ENCODE results near the gene CR1L.
"Not testable (repeated sequence)": the region's sequence is repeated elsewhere in the genome, so short reads cannot be mapped to it uniquely, and the experiment has no call there.

The CR1L gene

GRCh38 chr1:207639362-207639761 lies 5.6 kb upstream of the CR1L start:
- H3K4me3 ChIP-seq (ENCODE audit: low read depth, low read length); DNase-seq (ENCODE audit: low read depth): not testable (repeated sequence)

DNA sequence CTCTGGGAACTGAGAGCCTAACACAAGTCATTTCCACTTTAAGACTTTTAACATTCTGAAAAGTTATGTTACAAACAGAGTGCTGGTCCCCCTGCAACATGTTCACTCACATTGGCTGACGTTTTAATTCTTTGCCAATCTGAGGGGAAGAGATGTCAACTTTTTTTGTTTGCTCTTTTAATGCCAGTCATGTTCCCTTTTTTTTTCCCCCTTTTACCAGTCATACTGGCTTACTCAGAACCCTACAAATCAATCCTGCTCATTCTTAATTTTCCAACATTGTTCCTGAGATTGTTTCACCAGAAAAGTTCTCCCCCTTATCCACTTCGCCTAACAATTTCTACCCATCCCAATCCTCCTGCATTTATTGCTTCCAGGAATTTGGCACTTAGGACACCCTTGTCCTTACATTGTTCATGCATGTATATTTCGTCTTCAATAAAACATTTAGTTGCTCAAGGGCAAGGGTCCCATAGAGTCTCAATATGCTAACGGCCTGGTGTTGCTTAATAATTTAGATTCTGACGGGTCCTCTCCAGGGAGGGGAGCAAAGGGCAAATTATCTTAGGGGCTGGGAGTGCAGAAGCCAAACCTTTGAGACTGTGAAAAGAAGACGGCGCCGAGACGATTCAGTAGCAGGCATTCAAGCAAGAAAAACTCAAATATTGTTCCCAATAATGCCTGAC lies 624 bp upstream of the CR1L start:
- TF ChIP-seq, protein P1, sequence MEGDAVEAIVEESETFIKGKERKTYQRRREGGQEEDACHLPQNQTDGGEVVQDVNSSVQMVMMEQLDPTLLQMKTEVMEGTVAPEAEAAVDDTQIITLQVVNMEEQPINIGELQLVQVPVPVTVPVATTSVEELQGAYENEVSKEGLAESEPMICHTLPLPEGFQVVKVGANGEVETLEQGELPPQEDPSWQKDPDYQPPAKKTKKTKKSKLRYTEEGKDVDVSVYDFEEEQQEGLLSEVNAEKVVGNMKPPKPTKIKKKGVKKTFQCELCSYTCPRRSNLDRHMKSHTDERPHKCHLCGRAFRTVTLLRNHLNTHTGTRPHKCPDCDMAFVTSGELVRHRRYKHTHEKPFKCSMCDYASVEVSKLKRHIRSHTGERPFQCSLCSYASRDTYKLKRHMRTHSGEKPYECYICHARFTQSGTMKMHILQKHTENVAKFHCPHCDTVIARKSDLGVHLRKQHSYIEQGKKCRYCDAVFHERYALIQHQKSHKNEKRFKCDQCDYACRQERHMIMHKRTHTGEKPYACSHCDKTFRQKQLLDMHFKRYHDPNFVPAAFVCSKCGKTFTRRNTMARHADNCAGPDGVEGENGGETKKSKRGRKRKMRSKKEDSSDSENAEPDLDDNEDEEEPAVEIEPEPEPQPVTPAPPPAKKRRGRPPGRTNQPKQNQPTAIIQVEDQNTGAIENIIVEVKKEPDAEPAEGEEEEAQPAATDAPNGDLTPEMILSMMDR (IDR thresholded peaks at IDR 0.05; ENCODE audit: low read depth, low read length, missing control alignments), result no peak
- DNase-seq (ENCODE audit: low read depth), result no peak
- H3K4me3 ChIP-seq (ENCODE audit: low read depth, low read length), result peak overlapping the region; percentile 47

DNA sequence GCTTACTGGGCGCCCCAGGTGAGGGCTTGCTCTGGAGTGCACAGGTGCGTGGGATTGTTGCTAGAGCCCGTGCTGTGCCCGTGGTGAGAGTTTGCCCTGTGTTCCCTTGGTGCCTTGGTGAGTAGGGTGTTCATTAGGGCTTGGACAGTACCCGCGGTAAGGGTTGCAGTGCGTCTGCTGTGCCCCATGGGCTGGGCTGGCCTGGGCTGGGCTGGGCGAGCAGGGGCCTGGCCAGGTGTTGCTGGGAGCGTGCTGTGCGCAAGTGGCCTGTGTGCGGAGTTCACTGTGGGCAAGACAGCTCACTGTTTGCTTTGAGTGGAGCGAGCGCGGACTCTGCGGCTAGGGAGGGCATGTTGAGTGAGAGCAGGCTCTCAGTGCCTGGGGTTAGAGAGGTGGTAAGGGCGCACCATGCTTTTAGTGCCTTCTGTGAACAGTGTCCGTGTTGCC lies 725 bp downstream of the CR1L start:
- no peak overlapping the region for H3K4me3 ChIP-seq (ENCODE audit: low read depth, low read length)

DNA sequence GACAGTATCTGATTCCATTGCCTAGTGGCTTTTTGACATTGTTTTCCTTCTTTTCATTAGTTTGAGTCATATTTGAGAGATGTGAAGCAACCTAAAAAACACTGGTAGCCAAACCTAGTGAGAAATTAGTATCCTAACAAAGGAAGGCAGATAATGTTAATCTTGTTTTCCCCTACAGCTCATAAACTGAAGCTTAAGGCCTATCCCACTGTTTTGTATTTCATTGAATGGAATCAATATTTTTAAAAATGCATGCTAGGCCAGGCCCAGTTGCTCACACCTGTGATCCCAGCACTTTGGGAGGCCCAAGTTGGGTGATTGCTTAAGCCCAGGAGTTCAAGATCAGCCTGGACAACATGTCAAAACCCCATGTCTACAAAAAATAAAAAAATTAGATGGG lies 1.2 kb downstream of the CR1L start:
- DNase-seq (ENCODE audit: low read depth), result no peak
- no peak overlapping the region for H3K4me3 ChIP-seq (ENCODE audit: low read depth, low read length)
- TF ChIP-seq, protein P1 (IDR thresholded peaks at IDR 0.05; ENCODE audit: low read depth, low read length, missing control alignments), result no peak

More for the DNA sequence above, 725 bp downstream of the CR1L start:
- no peak for DNase-seq (ENCODE audit: low read depth)
- TF ChIP-seq, protein P1 (IDR thresholded peaks at IDR 0.05; ENCODE audit: low read depth, low read length, missing control alignments), result no peak

DNA sequence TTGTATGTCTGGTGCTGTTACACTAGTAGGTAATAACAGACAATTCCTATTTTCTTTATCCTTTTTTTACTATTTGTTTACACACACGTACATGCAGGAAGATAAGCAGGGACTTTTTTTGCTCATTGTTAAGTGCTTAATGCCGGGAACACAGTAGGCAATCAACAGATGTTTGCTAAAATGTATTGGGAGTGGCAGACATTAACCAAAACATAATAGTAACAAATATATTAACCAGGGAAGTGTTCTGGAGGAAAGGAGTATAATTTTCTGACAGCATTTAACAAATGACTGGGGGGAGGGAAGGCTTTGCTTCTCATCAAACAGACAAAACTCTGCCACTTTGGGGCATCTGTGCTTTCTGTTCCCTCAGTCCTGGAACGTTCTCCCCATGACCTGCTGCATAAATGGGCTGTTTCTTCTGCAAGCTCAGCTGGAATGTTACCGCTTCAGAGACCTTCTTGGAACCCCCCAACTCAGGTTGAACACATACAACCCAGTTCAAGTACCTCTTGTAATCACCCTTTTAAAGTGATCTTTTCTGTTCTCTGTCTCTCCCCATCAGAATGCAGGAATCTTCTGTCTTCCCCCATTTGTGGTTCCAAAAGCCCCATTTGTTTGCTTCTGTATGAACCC lies 2.1 kb downstream of the CR1L start:
- DNase-seq (ENCODE audit: low read depth), result no peak
- TF ChIP-seq, protein P1 (IDR thresholded peaks at IDR 0.05; ENCODE audit: low read depth, low read length, missing control alignments), result no peak
- H3K4me3 ChIP-seq (ENCODE audit: low read depth, low read length), result no peak overlapping the region

DNA sequence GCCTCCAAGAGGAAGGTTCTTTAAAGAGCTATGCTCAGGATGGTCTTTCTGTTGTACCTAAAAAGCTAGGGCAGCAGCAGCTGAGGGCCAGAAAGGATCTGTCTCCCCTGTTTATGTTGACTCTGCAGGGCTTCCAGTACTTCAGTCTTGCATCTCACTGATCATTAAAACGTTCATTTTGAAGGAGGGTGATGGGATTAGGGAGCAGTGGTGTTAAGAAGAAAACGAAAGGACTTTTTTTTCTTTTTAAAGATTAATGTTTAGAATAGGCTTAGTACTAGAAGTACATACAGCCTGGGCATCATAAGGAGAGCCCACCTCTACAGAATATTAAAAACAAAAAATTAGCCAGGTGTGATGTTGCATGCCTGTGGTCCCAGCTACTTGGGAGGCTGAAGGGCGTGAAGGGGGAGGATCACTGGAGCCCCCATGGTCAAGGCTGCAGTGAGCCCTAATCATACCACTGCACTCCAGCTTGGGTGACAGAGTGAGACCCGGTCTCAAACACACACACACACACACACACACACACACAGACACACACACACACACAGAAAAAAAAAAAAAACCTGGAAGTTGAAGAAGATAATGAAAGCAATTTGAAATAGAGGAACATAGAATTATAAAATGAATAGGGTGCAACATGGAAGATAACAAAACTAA lies 2.9 kb downstream of the CR1L start:
- TF ChIP-seq, protein P1 (IDR thresholded peaks at IDR 0.05; ENCODE audit: low read depth, low read length, missing control alignments), result no peak
- no peak for DNase-seq (ENCODE audit: low read depth)
- H3K4me3 ChIP-seq (ENCODE audit: low read depth, low read length), result no peak overlapping the region

DNA sequence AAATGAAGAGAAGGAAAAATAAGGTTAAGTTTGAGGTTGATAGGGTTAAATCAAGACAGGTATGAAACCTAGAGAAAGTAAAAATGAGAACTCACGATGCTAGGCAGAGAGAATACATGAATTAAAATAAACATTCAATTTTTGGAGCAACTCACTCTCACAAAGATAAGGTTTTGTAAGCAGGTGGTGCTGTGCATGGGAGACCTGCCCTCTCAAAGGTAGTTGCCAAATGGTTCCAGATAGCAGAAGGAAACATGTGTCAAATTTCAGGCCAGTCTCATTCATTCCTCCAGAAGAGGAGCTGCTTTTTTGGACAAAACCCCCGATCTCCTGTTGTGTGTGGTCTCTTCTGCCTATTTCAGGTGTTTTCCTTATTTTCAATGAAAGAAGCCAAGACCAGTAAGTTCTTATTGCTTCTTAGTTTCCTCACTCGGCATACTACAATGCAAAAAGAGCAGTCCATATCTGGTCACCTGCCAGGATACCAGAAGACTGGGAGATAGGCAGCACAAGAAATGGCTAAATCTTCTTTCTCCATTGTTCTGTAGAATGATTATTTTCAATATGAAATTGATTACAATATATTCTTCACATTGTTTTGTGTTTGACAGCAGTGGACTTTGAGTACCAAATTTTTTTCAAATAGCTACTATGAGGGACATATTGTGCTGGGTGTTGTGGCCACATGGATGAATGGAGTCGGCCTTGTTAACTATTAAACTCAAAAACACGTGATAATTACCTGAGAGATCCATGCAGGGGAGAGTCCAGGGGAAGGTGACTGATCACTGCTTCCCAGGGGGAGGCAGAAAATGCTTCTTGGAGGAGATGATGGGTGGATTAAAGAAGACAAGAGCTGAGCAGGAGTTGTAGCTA lies 3.6 kb downstream of the CR1L start:
- TF ChIP-seq, protein P1 (IDR thresholded peaks at IDR 0.05; ENCODE audit: low read depth, low read length, missing control alignments), result no peak
- no peak overlapping the region for H3K4me3 ChIP-seq (ENCODE audit: low read depth, low read length)
- no peak for DNase-seq (ENCODE audit: low read depth)
